ENCODE data around the gene STC2.
"Not testable (repeated sequence)": the region's sequence is repeated elsewhere in the genome, so short reads cannot be mapped to it uniquely, and the experiment has no call there.

Gene STC2, protein sequence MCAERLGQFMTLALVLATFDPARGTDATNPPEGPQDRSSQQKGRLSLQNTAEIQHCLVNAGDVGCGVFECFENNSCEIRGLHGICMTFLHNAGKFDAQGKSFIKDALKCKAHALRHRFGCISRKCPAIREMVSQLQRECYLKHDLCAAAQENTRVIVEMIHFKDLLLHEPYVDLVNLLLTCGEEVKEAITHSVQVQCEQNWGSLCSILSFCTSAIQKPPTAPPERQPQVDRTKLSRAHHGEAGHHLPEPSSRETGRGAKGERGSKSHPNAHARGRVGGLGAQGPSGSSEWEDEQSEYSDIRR

DNA sequence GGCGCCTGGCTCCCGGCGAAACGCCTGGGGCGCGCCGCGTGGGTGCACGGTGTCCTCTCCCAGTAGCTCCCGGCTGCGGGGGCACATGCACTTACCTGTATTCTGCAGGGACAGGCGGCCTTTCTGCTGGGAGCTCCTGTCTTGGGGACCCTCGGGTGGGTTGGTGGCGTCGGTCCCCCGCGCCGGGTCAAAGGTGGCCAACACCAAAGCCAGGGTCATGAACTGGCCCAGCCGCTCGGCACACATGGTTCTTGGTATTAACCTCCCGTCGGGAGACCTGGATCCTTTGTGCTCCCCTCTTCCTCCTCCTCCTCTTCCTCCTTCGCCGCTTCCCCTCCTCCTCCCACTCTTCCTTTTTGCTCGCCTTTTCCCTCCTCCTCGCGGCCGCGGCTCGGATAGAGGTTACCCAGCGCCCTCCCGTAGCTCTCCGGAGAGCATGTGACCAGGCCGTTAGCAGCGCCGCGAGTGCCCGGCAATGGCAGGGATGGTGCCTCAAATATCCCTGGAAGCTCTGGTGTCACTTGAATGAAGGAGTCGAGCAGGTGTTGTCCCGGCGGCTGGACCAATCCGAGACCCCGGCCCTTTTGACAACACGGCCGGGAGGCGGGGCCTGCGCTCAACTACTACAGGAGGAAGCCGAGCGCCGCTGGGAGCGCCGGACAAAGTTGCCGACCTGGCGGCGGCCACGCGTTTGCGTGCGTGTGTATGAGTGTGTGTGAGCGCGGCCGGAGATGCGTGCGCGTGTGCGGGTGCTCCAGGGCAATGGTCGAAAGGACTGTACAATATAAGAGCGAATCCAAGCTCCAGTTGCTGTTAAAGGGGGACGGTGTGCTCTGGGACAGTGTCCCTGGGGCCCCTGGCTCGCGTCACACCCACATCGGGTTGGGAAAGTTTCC, at the start of gene STC2:
Gene STC2 (minus strand): TSS at position 467 of the 896 bp plus-strand sequence. CDS start 221 bp downstream, at position 246.
- DNase-seq (ENCODE audit: low read depth), result peak; percentile 95

DNA sequence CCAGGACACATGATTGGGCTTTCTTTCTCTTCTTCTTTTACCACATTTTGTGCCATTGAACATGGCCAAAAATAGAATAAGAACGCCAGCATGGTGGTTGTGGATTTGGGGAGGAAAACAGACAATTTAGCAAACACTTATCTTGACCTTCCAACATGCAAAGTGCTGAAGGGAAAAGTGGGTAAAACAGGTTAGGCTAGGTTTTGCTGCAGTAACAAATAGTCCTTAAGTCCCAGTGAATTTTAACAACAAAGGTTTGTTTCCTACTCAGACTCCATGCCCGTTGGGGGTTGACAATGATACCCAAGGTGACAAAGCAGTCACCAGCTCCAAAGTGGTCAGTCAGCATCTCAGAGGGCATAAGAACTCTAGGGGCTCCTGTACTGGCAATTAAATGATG, 43.2 kb upstream of the STC2 start:
- DNase-seq (ENCODE audit: low read depth), result no peak

DNA sequence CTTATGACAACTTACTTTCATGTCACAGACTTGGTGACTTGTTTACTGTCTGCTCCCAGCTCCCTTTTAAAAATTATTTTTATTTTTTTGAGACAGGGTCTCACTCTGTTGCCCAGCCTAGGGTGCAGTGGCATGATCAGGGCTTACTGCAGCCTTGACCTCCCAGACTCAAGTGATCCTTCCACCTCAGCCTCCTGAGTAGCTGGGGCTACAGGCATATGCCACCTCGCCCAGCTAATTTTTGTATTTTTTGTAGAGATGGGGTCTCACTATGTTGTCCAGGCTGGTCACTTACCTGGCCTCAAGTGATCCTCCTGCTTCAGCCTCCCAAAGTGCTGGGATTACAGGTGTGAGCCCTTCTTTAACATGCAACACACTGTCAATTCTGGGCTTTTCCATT, 35.2 kb upstream of the STC2 start:
- DNase-seq (ENCODE audit: low read depth), result not testable (repeated sequence)

DNA sequence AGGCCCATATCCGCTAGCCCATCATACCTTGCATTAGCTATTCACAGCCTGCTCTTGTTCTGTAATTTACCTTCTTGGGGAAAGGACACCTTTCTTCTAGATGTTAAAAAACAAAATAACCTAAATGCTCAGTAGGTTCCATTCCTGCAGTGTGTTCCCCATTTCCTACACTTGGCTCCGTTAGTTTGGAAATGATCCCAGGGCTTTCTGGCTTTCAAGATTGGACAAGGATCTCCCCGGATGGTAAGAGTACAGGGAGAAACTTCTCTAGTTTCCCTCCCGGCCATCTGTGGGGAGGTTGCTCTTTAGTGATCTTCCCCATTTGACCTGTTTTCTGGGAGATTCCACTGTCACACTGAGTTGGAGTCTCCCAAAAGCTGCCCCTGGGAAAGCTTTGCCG, 27.3 kb upstream of the STC2 start:
- no peak for DNase-seq (ENCODE audit: low read depth)

DNA sequence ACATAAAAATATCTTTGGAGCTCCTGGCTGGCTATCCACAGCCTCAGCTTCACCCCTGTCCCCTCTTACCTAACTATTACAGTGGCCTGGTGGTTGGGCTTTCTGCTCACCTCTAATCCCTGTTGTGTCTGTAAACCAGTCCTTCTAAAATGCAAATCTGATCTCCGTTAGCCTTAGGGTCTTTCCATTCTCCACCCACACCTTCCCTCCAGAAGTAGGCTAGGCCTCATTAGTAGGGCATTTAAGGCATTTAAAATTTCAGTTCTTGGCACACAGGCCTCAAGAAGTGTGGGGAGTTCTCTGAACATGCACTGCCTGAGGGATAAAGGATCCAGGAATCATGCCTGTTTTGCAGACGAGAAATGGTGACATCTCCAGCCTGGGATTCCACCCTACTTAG, 26.4 kb upstream of the STC2 start:
- DNase-seq (ENCODE audit: low read depth), result no peak

DNA sequence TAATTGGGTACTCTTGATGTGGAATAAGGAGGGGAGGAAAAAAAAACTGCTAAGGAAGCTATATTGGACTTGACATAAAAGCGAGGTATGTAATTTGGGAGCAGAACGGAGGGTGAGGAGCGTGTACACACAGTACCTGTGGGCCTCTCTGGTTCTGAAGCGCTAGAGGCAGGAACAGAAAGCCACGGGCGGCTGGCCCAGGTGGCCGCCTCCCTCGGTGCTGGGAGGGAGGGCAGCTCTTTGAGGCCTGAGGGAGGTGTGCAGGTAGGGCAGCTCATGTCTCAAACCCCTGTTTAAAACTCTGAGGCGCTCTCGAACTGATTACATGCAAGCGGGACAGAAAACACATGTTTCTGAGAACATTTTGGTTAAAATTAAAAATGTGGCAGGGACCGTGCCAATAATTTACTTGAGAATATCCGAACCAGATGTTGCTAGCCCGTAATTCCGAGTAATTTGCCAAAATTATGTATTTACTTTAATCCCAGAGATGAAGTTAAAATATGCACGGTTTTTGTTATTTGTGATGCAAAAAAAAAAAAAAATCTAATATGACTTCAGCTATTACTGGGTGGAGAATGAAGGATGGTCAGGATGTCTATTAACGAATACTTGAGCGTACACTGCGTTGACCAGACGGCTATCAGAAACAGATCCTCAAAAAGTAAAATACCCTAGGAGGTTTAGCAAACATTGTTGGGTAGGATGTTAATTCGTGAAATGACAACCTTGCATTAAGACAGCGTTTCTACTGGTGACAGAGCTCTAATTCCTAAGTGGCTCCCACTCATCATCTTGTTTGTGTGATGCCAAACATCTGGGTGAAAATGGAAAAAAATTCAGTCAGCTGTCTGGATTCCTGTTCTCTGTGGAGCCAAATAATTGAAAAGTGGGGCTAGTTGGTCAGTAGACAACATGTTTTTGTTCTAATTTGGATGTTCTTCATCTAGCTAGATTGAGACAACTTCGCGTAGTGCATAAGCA, 24.4 kb upstream of the STC2 start:
- DNase-seq (ENCODE audit: low read depth), result no peak

DNA sequence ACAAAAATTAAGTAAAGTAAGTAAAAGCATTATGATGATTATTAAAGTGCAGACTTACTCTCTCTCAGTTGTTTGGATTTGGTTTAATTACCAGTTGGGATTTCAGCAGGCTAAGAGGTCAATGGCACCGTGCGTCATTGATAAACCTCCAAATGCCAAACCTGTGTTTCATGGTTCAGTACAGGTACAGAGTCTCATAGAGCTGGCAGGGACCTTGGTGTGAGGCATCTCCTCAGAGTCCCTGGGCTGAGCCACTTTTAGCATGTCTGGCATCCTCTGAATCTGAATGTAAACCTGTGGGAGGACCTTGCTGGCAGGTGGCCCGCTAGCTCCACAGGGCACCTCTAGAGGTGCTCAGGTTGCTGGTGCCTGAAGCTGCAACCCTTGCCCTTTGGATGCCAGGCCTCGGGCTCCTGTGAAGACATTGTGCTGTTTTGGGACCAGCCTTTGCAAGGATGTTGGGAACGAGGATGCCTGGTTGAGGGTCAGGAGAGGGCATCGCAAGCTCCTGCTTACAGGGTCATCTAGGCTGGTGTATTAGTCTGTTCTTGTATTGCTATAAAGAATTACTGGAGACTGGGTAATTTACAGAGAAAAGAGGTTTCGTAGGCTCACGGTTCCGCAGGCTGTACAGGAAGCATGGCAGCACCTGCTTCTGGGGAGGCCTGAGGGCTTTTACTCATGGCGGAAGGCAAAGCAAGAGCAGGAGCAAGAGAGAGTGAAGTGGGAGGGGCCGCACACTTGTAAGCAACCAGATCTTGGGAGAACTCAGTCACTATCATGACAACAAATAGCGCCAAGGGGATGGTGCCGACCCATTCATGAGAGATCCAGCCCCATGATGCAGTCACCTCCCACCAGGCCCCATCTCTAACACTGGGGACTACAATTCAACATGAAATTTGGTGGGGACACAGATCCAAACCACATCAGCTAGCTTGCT, 14.9 kb upstream of the STC2 start:
- no peak for DNase-seq (ENCODE audit: low read depth)

DNA sequence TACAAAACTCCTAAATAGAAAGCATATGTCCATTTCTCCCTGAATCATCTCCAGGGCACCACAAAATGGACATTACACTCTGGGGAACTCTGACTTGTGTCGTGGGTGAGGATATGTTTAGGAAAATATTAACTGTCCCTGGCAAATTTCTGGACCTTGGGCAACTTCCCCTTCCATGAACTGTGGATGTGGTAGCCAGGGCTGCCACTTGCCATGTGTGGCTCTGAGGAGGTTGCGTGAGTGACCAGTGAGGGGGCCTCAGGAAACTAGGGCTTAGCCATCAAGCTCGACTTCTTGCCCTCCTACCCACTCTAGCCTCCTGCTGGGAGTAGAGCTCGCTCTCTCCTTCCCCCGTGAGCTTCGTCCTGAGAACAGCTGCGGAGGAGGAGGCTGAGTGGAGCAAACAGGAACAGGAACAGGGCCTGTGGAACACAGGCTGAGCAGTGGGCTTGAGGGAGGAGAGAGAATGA, 13.8 kb upstream of the STC2 start:
- no peak for DNase-seq (ENCODE audit: low read depth)

DNA sequence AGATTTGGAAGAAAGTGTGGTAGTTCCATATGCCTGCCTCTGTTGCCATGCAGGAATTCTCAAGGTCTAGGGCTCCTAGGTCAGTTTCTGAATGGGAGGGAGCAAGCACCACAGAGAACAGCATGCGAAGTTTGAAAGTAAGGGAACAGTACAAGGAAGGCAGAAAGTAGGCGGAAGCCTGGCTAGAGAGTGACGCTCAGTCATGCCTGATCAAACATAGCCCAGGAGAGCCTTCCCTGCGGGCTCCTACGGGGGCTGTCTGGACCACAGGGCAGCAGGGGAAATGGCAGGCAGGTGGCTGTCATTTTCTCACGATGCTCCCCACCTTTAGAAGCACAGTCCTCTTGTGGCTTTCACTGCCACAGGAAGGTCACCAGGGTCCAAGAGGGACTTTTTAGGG, 12.8 kb upstream of the STC2 start:
- no peak for DNase-seq (ENCODE audit: low read depth)

DNA sequence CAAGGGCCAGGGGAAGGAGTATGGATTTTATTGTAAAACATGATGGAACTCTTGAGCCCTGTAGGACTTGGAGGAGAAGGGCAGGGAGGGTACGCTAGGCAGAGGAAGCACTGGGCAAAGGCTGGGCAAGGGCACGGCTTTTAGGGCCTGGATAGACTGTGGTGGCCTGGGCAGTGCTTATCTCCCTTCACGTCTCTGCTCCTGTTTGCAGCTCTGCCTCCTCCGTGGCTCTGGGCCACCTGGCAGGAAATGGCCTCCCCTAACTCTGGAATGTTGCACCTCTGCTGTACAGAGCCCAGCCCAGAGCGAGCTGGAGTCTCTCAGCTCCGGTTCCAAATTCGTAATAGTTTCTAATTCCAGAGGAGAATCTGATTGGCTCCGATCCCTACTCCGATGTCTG, 12.2 kb upstream of the STC2 start:
- DNase-seq (ENCODE audit: low read depth), result no peak

DNA sequence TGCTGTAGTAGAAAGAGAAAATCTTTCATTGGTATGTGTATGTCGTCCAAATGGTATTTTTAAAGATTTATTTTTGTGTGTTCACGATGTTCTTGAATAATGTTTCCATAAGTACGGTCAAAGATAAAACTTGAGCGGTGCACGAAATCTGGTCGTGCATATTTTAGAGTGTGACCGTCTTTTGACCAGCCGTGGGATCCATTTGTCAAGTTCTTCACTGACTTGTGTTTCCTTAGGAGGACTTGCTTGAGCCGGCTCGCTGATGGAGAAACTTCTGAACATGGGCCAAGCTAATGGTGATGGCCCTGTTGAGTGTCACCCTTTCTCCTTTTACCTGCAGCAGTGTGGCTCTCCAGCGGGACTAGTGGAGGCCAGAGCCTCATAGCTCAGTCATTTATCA, 11.1 kb upstream of the STC2 start:
- no peak for DNase-seq (ENCODE audit: low read depth)

DNA sequence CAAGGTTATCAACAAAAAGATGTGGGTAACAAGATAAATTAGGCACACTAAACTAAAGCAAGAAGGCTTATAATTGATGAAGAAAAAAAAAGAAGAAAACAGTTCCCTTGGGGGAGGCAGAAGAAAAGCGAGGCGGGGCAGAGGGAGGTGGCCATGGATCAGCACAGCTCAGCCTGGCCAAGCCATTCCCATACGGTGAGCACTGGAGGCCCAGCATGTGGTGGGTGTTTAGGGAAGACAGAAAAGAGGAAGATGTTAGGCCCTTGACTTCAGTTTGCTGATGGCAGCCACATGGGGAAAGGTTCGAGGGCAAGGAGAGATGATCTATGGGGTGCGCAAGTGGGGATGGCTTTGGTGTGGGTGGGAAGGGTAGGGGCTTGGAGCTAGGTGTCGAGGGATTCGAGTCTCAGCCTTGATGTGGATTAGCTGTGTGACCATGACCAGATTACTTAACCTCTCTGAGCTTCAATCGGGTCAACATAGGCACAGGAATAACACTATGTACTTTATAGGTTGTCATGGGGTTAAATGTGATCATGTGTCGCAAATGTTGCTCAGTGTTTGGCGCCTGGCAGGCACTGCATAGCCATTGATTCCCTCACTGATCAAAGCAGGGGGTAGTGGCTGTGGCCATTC, 10.3 kb upstream of the STC2 start:
- no peak for DNase-seq (ENCODE audit: low read depth)

DNA sequence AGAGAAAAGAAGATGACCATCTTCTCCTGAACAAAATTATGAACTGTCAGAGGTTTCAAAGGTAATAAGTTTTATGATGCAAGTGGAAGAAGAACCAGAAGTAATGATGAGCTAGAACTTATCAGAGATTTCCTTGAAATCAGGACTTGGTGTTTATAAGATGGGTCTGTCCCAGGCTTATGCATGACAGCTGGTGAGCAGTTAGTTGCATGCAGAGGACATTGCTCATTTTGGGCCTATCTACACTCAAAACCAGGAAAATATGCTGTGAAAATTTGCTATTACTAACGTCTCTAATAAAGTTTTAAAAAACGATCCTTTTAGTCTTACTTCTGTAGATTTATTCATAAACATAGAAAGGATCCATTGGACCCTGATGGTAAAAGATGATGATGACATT, 6.6 kb upstream of the STC2 start:
- peak; percentile 58 for DNase-seq (ENCODE audit: low read depth)

DNA sequence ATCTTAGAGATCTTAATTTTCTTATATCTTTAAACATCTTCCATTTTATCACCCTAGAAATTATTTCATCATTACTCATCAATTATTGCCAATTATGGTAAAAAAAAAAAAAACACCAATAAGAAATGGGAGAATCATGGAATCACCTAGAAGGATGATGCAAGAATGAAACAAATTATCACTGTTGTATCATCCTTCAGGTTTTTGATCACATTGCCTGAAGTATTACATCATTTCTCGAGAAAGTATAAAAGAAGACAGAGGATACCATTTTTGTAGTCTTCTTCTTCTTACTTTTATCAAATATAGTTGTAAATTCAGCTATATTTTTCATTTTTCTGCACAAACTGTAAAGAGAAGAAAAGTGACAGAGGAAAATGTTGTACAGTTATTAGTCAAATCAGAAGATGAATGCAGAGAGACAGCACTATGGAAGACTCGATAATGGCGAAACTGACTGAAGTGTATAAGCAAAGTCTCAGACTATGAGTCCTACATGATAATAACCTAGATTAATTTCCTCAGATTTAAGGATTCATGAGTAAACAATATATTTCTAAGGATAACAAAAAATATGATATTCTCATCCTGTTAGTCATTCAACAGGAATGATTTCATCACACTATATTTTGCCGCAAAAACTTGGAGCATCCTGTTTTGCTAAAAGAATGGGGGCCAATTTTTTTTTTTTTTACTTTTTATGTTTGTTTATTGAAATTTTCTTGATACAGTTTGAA, 5.9 kb upstream of the STC2 start:
- DNase-seq (ENCODE audit: low read depth), result peak; percentile 91

DNA sequence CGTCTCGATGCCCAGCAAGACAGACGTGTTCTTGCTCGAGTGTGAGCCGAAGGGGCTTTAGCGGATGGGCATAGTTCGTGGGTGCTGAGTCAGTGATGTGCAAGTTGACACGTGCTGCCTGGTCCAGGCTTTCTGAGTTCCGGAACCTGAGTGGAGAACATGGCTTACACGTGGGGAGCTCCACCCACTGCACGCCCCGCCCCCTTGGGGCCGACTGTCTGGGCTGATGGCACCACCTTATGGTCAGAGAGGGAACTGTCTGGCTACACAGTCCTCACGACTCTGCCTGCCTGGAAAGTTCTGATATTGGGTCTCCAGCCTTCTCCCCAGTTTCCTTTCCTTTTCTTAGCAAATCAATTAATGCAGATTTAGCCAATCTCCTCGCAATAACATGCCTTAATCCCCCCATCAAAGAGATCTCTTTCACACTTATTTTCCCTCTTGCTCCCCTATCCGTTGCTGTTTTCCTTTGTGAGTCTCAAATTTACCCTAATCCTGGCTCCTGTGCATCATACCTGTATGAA, 3.8 kb upstream of the STC2 start:
- peak; percentile 89 for DNase-seq (ENCODE audit: low read depth)

DNA sequence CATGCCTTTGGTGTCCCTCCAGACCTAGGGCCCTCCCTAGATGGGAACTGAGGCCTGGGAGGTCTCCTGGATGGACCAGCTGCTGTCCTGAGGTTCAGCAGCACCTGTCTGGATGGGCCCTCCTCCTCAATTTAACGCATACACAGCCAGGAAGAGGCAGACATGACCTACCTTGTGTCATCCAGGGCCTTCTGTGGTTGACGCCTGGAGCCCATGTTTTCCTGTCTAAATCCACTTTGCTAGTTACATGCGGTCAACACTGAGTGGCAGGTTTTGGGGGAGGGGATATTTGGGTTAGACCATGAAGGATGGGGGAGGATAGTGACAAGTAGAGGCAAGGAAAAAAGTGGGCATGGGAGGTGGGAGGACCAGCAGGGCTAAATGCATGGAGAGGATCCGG, 3.1 kb upstream of the STC2 start:
- DNase-seq (ENCODE audit: low read depth), result no peak

DNA sequence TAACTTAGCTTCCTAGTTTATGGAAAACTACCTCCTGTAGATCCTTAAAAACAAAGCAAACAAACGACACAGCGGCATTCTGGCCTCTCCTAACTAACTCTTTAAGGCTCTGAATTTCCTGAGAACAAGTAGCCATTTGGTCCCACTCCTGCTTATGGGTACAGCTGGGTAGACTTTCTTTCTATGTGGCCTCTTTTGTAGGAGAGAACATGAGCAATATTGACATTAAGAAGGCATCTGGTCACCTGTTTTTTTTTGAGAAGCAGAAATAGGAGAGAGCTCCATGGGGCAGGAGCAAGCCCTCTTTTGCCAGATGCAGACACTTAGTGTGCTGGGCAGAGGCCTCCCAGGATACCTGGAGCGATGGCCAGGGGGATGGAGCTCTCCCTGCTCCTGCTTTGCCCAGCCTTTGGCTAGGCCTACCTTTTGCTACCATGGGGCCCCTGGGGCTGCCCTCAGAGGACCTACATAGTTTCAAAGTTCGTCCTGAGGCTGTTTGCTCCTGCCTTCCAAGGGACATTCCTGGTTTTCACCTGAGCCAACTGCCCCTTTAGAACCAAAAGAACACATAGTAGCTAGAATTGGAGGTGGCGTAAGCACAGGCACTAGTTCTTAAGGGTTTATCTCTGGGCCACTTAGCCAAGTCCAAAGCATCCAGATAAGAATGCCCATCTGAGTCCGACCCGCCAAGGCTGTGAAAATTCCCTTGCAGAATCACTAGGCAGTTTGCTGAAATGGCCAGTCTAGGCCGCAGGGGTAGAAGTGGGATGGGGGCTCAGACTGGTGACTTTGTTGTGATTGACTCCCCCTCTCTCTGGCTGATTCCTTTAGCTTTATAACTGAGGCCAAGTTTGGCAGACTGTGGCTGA, 2.4 kb upstream of the STC2 start:
- DNase-seq (ENCODE audit: low read depth), result no peak

All from ELR (cell line).